ENCODE results near the gene SLC31A2.

DNA sequence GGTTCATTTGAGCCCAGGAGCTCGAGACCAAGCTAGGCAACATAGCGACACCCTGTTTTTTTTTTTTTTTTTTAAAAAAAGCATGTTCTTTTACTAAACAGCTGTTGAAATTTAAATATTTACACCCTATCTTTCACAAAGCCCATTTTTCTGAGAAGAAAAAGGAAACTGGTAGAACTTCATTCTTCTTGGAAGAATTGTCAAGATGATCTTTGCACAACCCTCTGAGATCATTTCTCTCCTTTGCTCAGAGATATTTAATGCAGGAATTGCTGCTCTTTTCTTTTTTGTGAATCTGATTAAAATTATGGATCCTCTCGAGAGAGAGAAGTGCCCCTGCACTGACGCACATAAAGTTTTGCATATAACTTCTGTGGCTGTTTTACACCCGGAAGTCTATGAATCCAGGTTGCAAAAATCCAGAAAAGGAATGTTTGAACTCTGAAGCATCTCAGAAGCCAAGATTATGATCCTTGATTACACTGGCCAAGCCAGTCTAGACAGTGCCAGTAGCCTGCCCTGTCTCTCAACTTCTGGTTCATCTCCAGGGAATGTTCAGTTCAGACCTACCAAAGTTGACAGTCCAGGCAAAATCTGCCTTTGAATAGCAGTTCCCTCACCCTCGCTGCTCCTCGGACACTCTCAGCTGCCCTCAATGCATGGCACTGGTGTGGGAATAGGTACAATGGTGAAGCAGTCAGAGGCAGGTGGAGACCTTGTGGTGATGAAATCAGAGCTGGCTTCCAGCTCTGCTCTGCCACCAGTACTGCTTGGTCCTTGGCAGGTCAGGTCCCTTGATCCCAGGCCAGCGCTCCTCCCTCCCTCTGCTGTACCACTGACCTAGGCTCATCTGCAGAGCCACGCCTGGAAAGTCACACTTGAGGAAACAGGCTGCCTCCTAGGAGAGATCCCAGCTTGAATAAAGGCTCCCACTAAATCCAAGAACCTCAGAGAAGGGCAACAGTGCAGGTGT is 13.3 kb upstream of the SLC31A2 start:
- TF ChIP-seq, protein P1, sequence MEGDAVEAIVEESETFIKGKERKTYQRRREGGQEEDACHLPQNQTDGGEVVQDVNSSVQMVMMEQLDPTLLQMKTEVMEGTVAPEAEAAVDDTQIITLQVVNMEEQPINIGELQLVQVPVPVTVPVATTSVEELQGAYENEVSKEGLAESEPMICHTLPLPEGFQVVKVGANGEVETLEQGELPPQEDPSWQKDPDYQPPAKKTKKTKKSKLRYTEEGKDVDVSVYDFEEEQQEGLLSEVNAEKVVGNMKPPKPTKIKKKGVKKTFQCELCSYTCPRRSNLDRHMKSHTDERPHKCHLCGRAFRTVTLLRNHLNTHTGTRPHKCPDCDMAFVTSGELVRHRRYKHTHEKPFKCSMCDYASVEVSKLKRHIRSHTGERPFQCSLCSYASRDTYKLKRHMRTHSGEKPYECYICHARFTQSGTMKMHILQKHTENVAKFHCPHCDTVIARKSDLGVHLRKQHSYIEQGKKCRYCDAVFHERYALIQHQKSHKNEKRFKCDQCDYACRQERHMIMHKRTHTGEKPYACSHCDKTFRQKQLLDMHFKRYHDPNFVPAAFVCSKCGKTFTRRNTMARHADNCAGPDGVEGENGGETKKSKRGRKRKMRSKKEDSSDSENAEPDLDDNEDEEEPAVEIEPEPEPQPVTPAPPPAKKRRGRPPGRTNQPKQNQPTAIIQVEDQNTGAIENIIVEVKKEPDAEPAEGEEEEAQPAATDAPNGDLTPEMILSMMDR (IDR thresholded peaks at IDR 0.05) = no peak
- TF ChIP-seq POLR2AphosphoS5 (IDR thresholded peaks at IDR 0.05) = no peak
